HepG2 (cell line): Measurements from ENCODE around the gene THSD1. TPM values are rescaled to one million over a fixed set of nuclear protein-coding genes. Genes with fewer than 3 reads are reported as not detected.

Source experiments
- KDM2A ChIP-seq: sonication (generic); formaldehyde crosslinking; IDR thresholded peaks from 2 replicates; pipeline ENCODE4 v1.4.0; 2020; ENCODE audit warnings: low read depth, missing genetic modification reagents, borderline replicate concordance
- MEIS1 ChIP-seq: sonication (generic); formaldehyde crosslinking; IDR thresholded peaks from 2 replicates; pipeline ENCODE4 v1.9.0; 2021; ENCODE audit warnings: mild to moderate bottlenecking, missing genetic modification reagents, moderate library complexity, borderline replicate concordance
- MXI1 ChIP-seq: IDR thresholded peaks from 3 replicates; pipeline ENCODE4 v1.6.1; 2012; ENCODE audit warnings: low read depth, low read length, inconsistent platforms, borderline replicate concordance
- PAWR ChIP-seq: sonication (generic); formaldehyde crosslinking; IDR thresholded peaks from 2 replicates; pipeline ENCODE4 v1.4.0; 2020; ENCODE audit warnings: missing genetic modification reagents, mild to moderate bottlenecking, borderline replicate concordance
- RBFOX2 ChIP-seq: fragments of 200-400 bp; formaldehyde crosslinking; IDR thresholded peaks from 2 replicates; pipeline ENCODE4 v1.6.1; 2017; ENCODE audit warnings: low read depth, mild to moderate bottlenecking, low read length
- SCMH1 ChIP-seq: sonication (generic); formaldehyde crosslinking; IDR thresholded peaks from 2 replicates; pipeline ENCODE4 v1.9.0; 2021; ENCODE audit warnings: missing genetic modification reagents, mild to moderate bottlenecking, borderline replicate concordance
- TBX2 ChIP-seq: sonication (generic); formaldehyde crosslinking; IDR thresholded peaks from 2 replicates; pipeline ENCODE4 v1.5.0; 2020; ENCODE audit warnings: missing genetic modification reagents, mild to moderate bottlenecking, borderline replicate concordance
- TBX3 ChIP-seq: fragments of 450-650 bp; IDR thresholded peaks from 2 replicates; pipeline ENCODE4 v1.6.1; 2017; ENCODE audit warnings: antibody characterized with exemption, mild to moderate bottlenecking, inconsistent platforms, borderline replicate concordance
- THYN1 ChIP-seq: sonication (generic); formaldehyde crosslinking; IDR thresholded peaks from 2 replicates; pipeline ENCODE4 v1.8.1; 2023; ENCODE audit warnings: low read depth, mild to moderate bottlenecking, moderate library complexity, missing genetic modification reagents, borderline replicate concordance
- ZNF446 ChIP-seq: sonication (generic); formaldehyde crosslinking; IDR thresholded peaks from 2 replicates; pipeline ENCODE4 v1.5.0; 2020; ENCODE audit warnings: mild to moderate bottlenecking, missing genetic modification reagents
- ZNF562 ChIP-seq: sonication (generic); formaldehyde crosslinking; IDR thresholded peaks from 2 replicates; pipeline ENCODE4 v1.8.0; 2022; ENCODE audit warnings: missing genetic modification reagents, borderline replicate concordance
- ZNF670 ChIP-seq: sonication (generic); formaldehyde crosslinking; IDR thresholded peaks from 2 replicates; pipeline ENCODE4 v1.8.0; 2022; ENCODE audit warnings: mild to moderate bottlenecking, missing genetic modification reagents, borderline replicate concordance
- ZNF747 ChIP-seq: sonication (generic); formaldehyde crosslinking; IDR thresholded peaks from 2 replicates; pipeline ENCODE4 v1.8.1; 2023; ENCODE audit warnings: missing genetic modification reagents, mild to moderate bottlenecking, borderline replicate concordance
- polyA plus RNA-seq, 8 experiments: library from polyadenylated mRNA; depleted of rRNA in 3 of 8; stranded (reverse) in 7 of 8; unstranded in 1 of 8; fragments of >200 nt; fragmentation: Illumina TruSeq in 4 of 8; extraction: Trizol in 4 of 8; gene quantifications; 2 replicates each; pipeline versions ENCODE4 v1.2.1 to v1.2.3, GENCODE V29; 2011 to 2016; ENCODE audit warnings: low read depth in 4 of 8, missing spikeins in 1 of 8, mixed read lengths in 1 of 8; ENCODE audit not compliant: insufficient read depth in 1 of 8
- total RNA-seq, 5 experiments: library from RNA; depleted of rRNA; stranded (reverse); fragments of >200 nt; fragmentation: Illumina TruSeq; extraction: Trizol; gene quantifications; 2 replicates each; pipeline ENCODE4 v1.2.3, GENCODE V29; 2016; ENCODE audit warnings: low read depth in 1 of 5
- TF ChIP-seq, protein P1 (sequence below): sonication (generic); formaldehyde crosslinking; IDR thresholded peaks from 2 replicates; pipeline ENCODE4 v1.5.0; 2020; ENCODE audit warnings: mild to moderate bottlenecking, missing genetic modification reagents
- TF ChIP-seq, protein P2 (sequence below): sonication (generic); formaldehyde crosslinking; IDR thresholded peaks from 2 replicates; pipeline ENCODE4 v1.4.0; 2020; ENCODE audit warnings: mild to moderate bottlenecking, low read depth, missing genetic modification reagents
- TF ChIP-seq, protein P3 (sequence below): sonication (generic); formaldehyde crosslinking; conservative IDR thresholded peaks from 2 replicates; pipeline ENCODE4 v1.8.0; 2022; ENCODE audit warnings: missing genetic modification reagents
- TF ChIP-seq, protein P4 (sequence below): sonication (generic); formaldehyde crosslinking; IDR thresholded peaks from 2 replicates; pipeline ENCODE4 v1.4.0; 2020; ENCODE audit warnings: missing genetic modification reagents
- TF ChIP-seq, protein P5 (sequence below): sonication (generic); formaldehyde crosslinking; IDR thresholded peaks from 2 replicates; pipeline ENCODE4 v1.4.0; 2020; ENCODE audit warnings: low read depth, missing genetic modification reagents

The THSD1 gene
- total and polyA plus RNA-seq, 2 of the 13 experiments (the other 11 are each of a cell fraction or from before 2014, with no cell fraction given): 0.11 to 0.15 TPM

DNA sequence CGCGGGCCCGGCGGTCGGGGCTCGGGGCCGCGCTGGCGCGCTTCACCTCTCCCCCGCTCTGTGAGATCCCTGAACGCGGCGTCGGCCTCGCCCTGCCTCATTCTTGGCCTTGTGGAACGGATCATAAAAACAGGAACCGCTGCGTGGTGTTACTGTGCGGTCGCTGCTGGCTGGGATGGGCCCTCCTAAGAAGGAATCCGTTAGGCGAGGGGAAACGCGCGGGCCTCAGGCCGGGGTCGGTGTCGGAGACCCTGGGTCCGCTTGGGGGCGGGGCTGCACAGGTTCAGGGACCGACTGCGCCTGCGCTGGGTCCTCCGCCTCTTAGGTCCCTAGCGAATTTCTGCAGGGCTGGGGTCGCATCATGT, 49.7 kb upstream of the THSD1 start (continued):
- TF ChIP-seq, protein P1, sequence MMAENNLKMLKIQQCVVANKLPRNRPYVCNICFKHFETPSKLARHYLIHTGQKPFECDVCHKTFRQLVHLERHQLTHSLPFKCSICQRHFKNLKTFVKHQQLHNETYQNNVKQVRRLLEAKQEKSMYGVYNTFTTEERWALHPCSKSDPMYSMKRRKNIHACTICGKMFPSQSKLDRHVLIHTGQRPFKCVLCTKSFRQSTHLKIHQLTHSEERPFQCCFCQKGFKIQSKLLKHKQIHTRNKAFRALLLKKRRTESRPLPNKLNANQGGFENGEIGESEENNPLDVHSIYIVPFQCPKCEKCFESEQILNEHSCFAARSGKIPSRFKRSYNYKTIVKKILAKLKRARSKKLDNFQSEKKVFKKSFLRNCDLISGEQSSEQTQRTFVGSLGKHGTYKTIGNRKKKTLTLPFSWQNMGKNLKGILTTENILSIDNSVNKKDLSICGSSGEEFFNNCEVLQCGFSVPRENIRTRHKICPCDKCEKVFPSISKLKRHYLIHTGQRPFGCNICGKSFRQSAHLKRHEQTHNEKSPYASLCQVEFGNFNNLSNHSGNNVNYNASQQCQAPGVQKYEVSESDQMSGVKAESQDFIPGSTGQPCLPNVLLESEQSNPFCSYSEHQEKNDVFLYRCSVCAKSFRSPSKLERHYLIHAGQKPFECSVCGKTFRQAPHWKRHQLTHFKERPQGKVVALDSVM (CRISPR knock-in tag): no peak
- TF ChIP-seq ZNF747 (CRISPR knock-in tag): no peak
- peak; percentile 84 for TF ChIP-seq RBFOX2
- no peak for TF ChIP-seq TBX3
- no peak; the same call in 1 of the 2 replicates for TF ChIP-seq ZNF670 (CRISPR knock-in tag)
- no peak for TF ChIP-seq THYN1 (CRISPR knock-in tag)
- no peak for TF ChIP-seq TBX2 (CRISPR knock-in tag)
- TF ChIP-seq, protein P2, sequence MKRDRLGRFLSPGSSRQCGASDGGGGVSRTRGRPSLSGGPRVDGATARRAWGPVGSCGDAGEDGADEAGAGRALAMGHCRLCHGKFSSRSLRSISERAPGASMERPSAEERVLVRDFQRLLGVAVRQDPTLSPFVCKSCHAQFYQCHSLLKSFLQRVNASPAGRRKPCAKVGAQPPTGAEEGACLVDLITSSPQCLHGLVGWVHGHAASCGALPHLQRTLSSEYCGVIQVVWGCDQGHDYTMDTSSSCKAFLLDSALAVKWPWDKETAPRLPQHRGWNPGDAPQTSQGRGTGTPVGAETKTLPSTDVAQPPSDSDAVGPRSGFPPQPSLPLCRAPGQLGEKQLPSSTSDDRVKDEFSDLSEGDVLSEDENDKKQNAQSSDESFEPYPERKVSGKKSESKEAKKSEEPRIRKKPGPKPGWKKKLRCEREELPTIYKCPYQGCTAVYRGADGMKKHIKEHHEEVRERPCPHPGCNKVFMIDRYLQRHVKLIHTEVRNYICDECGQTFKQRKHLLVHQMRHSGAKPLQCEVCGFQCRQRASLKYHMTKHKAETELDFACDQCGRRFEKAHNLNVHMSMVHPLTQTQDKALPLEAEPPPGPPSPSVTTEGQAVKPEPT (CRISPR knock-in tag): no peak
- no peak for TF ChIP-seq ZNF562 (CRISPR knock-in tag)
- no peak for TF ChIP-seq SCMH1 (CRISPR knock-in tag)
- TF ChIP-seq, protein P3, sequence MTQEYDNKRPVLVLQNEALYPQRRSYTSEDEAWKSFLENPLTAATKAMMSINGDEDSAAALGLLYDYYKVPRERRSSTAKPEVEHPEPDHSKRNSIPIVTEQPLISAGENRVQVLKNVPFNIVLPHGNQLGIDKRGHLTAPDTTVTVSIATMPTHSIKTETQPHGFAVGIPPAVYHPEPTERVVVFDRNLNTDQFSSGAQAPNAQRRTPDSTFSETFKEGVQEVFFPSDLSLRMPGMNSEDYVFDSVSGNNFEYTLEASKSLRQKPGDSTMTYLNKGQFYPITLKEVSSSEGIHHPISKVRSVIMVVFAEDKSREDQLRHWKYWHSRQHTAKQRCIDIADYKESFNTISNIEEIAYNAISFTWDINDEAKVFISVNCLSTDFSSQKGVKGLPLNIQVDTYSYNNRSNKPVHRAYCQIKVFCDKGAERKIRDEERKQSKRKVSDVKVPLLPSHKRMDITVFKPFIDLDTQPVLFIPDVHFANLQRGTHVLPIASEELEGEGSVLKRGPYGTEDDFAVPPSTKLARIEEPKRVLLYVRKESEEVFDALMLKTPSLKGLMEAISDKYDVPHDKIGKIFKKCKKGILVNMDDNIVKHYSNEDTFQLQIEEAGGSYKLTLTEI: no peak
- no peak for TF ChIP-seq MEIS1
- TF ChIP-seq ZNF446 (CRISPR knock-in tag): 0 out of 2 replicates have a peak, but pooled peaks have one; percentile 79
- TF ChIP-seq MXI1: no peak
- TF ChIP-seq, protein P4, sequence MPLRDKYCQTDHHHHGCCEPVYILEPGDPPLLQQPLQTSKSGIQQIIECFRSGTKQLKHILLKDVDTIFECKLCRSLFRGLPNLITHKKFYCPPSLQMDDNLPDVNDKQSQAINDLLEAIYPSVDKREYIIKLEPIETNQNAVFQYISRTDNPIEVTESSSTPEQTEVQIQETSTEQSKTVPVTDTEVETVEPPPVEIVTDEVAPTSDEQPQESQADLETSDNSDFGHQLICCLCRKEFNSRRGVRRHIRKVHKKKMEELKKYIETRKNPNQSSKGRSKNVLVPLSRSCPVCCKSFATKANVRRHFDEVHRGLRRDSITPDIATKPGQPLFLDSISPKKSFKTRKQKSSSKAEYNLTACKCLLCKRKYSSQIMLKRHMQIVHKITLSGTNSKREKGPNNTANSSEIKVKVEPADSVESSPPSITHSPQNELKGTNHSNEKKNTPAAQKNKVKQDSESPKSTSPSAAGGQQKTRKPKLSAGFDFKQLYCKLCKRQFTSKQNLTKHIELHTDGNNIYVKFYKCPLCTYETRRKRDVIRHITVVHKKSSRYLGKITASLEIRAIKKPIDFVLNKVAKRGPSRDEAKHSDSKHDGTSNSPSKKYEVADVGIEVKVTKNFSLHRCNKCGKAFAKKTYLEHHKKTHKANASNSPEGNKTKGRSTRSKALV (CRISPR knock-in tag): no peak
- TF ChIP-seq, protein P5, sequence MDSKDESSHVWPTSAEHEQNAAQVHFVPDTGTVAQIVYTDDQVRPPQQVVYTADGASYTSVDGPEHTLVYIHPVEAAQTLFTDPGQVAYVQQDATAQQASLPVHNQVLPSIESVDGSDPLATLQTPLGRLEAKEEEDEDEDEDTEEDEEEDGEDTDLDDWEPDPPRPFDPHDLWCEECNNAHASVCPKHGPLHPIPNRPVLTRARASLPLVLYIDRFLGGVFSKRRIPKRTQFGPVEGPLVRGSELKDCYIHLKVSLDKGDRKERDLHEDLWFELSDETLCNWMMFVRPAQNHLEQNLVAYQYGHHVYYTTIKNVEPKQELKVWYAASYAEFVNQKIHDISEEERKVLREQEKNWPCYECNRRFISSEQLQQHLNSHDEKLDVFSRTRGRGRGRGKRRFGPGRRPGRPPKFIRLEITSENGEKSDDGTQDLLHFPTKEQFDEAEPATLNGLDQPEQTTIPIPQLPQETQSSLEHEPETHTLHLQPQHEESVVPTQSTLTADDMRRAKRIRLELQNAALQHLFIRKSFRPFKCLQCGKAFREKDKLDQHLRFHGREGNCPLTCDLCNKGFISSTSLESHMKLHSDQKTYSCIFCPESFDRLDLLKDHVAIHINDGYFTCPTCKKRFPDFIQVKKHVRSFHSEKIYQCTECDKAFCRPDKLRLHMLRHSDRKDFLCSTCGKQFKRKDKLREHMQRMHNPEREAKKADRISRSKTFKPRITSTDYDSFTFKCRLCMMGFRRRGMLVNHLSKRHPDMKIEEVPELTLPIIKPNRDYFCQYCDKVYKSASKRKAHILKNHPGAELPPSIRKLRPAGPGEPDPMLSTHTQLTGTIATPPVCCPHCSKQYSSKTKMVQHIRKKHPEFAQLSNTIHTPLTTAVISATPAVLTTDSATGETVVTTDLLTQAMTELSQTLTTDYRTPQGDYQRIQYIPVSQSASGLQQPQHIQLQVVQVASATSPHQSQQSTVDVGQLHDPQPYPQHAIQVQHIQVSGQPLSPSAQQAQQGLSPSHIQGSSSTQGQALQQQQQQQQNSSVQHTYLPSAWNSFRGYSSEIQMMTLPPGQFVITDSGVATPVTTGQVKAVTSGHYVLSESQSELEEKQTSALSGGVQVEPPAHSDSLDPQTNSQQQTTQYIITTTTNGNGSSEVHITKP (CRISPR knock-in tag): no peak
- no peak; the same call in 1 of the 2 replicates for TF ChIP-seq KDM2A (CRISPR knock-in tag)
- no peak for TF ChIP-seq PAWR (CRISPR knock-in tag)
